ENCODE results near the gene HOXA5. TPM values are rescaled to one million over a fixed set of nuclear protein-coding genes. Genes with fewer than 3 reads are reported as not detected.

The HOXA5 gene
- total RNA-seq, 2 donors from 2014 or later: 0.99 to 2.6 TPM

- DNase-seq: peak in 1 of 4 donors; percentile 1
- Histone ChIP-seq H3K4me1 (peaks cover 31% of the 10 kb centered on the region), H3K27me3 (peaks cover 0 to 81% of the 10 kb centered on the region in 2 donors), H3K27ac (no peak overlapping the region), H3K4me3 (no peak overlapping the region), H3K36me3 (replicated peaks in 1 of 2; ENCODE audit: insufficient read depth in 1 of 2, low read depth in 2 of 2) (no peaks in the 10 kb centered on the region), H3K9me3 (no peaks in the 10 kb centered on the region)
- WGBS, 2 donors: 22 to 24% methylated on average over 20 to 30 of the region's 30 CpGs
- no peak for ATAC-seq
- intact Hi-C loops (cut with DNase I): no loop called here
- no peak for TF ChIP-seq CTCF (IDR thresholded peaks at IDR 0.05)
- TF ChIP-seq POLR2A (IDR thresholded peaks at IDR 0.05): no peak
Observed at GRCh38 chr7:27148756-27149641, 5.5 kb upstream of the HOXA5 start.

- Histone ChIP-seq H3K27ac (no peak overlapping the region), H3K36me3 (replicated peaks in 1 of 2; ENCODE audit: insufficient read depth in 1 of 2, low read depth in 2 of 2) (no peaks in the 10 kb centered on the region), H3K4me3 (no peak overlapping the region), H3K27me3 (peaks cover 0 to 81% of the 10 kb centered on the region in 2 donors), H3K4me1 (peaks cover 39% of the 10 kb centered on the region), H3K9me3 (no peaks in the 10 kb centered on the region)
- DNase-seq (peak in 1 of 4 donors; percentile 2), ATAC-seq (no peak)
- TF ChIP-seq POLR2A (IDR thresholded peaks at IDR 0.05): no peak
- TF ChIP-seq CTCF (IDR thresholded peaks at IDR 0.05): no peak
- intact Hi-C loops (cut with DNase I): no loop called here
- WGBS, 2 donors: 10 to 22% methylated on average over 20 to 28 of the region's 28 CpGs
Observed at GRCh38 chr7:27148031-27148755, 4.7 kb upstream of the HOXA5 start.

GRCh38 chr7:27147199-27148030, 3.9 kb upstream of the HOXA5 start, which contains the start of gene HOXA6:
Gene HOXA6, minus strand, starts transcription at chr7:27147774. Its CDS starts 25 bp downstream, at chr7:27147749.
- TF ChIP-seq CTCF (IDR thresholded peaks at IDR 0.05) (no peak), POLR2A (IDR thresholded peaks at IDR 0.05) (no peak)
- intact Hi-C loops (cut with DNase I): no loop called here
- H3K27ac ChIP-seq: no peak within 1 kb of the TSS
- H3K36me3 ChIP-seq (replicated peaks in 1 of 2; ENCODE audit: insufficient read depth in 1 of 2, low read depth in 2 of 2): no peaks in the 10 kb centered on the region
- H3K27me3 ChIP-seq: peaks cover 0 to 79% of the 10 kb centered on the region in 2 donors
- H3K4me1 ChIP-seq: peaks cover 45% of the 10 kb centered on the region
- no peaks in the 10 kb centered on the region for H3K9me3 ChIP-seq
- no peak within 1 kb of the TSS for H3K4me3 ChIP-seq
- whole genome bisulfite sequencing, 2 donors: 9 to 11% methylated on average over 45 to 59 of the region's 63 CpGs
- peak; percentile 49 to 71 (median 58) for DNase-seq
- no peak for ATAC-seq

- DNase-seq: no peak
- Histone ChIP-seq H3K27me3 (peaks cover 0 to 79% of the 10 kb centered on the region in 2 donors), H3K36me3 (replicated peaks in 1 of 2; ENCODE audit: insufficient read depth in 1 of 2, low read depth in 2 of 2) (no peaks in the 10 kb centered on the region), H3K9me3 (no peaks in the 10 kb centered on the region), H3K27ac (no peak overlapping the region), H3K4me3 (no peak overlapping the region), H3K4me1 (peaks cover 46% of the 10 kb centered on the region)
- WGBS, 2 donors: 37 to 44% methylated on average over 5 of the region's 5 CpGs
- intact Hi-C loops (cut with DNase I): no loop called here
- ATAC-seq: no peak
- TF ChIP-seq CTCF (IDR thresholded peaks at IDR 0.05): no peak
- no peak for TF ChIP-seq POLR2A (IDR thresholded peaks at IDR 0.05)
Observed at GRCh38 chr7:27146491-27147198, 3.2 kb upstream of the HOXA5 start.
